SH-SY5Y (cell line): ENCODE data around the gene CTTN.

Experiments
- GATA2 ChIP-seq: IDR thresholded peaks from 2 replicates; pipeline ENCODE4 v1.6.1; 2011; ENCODE audit warnings: mild to moderate bottlenecking, low read depth, low read length
- GATA3 ChIP-seq: IDR thresholded peaks from 2 replicates; pipeline ENCODE4 v1.6.1; 2011; ENCODE audit warnings: low read depth, mild to moderate bottlenecking, low read length, moderate library complexity

DNA sequence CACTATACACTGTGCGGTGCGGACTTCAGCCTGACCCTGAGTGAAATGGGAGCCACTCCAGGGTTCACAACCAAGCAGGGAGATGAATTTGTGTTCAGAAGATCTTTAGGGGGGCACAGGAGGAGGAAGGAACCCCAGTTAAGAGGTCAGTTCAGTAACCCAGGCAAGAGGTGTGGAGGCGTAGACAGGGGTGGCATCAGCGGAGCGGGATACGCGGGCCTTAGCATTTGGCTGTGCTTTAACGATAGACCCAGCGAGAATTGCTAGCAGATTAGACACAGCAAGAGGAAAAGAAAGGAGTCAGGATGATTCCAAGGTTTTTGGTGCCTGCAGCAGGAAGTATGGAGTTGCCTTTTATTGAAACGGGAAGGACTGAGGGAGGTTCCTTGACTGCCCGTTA lies 46.8 kb downstream of the CTTN start:
- TF ChIP-seq GATA2: no peak
- no peak for TF ChIP-seq GATA3
